Measurements from ENCODE around the gene CFAP77.
A peak's percentile ranks its signal among the peaks of the same experiment; 100 is the strongest.

Gene CFAP77

GRCh38 chr9:132407196-132407595, 2.8 kb upstream of the CFAP77 start:
- DNase-seq (ENCODE audit: extremely low read depth in 1 of 2, low read depth in 1 of 2), result no peak

- DNase-seq (ENCODE audit: extremely low read depth in 1 of 2, low read depth in 1 of 2), result no peak
These were observed 1.5 kb upstream of the CFAP77 start for GRCh38 chr9:132408521-132408920.

GRCh38 chr9:132410642-132411041, 631 bp downstream of the CFAP77 start:
- no peak for DNase-seq (ENCODE audit: extremely low read depth in 1 of 2, low read depth in 1 of 2)

GRCh38 chr9:132411091-132411508, 1.1 kb downstream of the CFAP77 start:
- peak; percentile 39 for DNase-seq (ENCODE audit: extremely low read depth in 1 of 2, low read depth in 1 of 2)

- DNase-seq (ENCODE audit: extremely low read depth in 1 of 2, low read depth in 1 of 2), result no peak
These were observed 2.1 kb downstream of the CFAP77 start for GRCh38 chr9:132412089-132412488.

- no peak for DNase-seq (ENCODE audit: extremely low read depth in 1 of 2, low read depth in 1 of 2)
These were observed 3.9 kb downstream of the CFAP77 start for GRCh38 chr9:132413926-132414325.

- DNase-seq (ENCODE audit: extremely low read depth in 1 of 2, low read depth in 1 of 2), result no peak
These were observed 4.7 kb downstream of the CFAP77 start for GRCh38 chr9:132414731-132415130.

GRCh38 chr9:132415181-132415580, 5.2 kb downstream of the CFAP77 start:
- DNase-seq (ENCODE audit: extremely low read depth in 1 of 2, low read depth in 1 of 2), result no peak

GRCh38 chr9:132418726-132419363, 8.8 kb downstream of the CFAP77 start:
- no peak for DNase-seq (ENCODE audit: extremely low read depth in 1 of 2, low read depth in 1 of 2)

GRCh38 chr9:132422574-132422973, 12.6 kb downstream of the CFAP77 start:
- DNase-seq (ENCODE audit: extremely low read depth in 1 of 2, low read depth in 1 of 2), result no peak

- DNase-seq (ENCODE audit: extremely low read depth in 1 of 2, low read depth in 1 of 2), result no peak
These were observed 13.5 kb downstream of the CFAP77 start for GRCh38 chr9:132423503-132423902.

- no peak for DNase-seq (ENCODE audit: extremely low read depth in 1 of 2, low read depth in 1 of 2)
These were observed 15.1 kb downstream of the CFAP77 start for GRCh38 chr9:132424857-132425674.

- no peak for DNase-seq (ENCODE audit: extremely low read depth in 1 of 2, low read depth in 1 of 2)
These were observed 15.7 kb downstream of the CFAP77 start for GRCh38 chr9:132425675-132426062.

- DNase-seq (ENCODE audit: extremely low read depth in 1 of 2, low read depth in 1 of 2), result no peak
These were observed 16.8 kb downstream of the CFAP77 start for GRCh38 chr9:132426639-132427414.

- no peak for DNase-seq (ENCODE audit: extremely low read depth in 1 of 2, low read depth in 1 of 2)
These were observed 21.0 kb downstream of the CFAP77 start for GRCh38 chr9:132430998-132431397.

- no peak for DNase-seq (ENCODE audit: extremely low read depth in 1 of 2, low read depth in 1 of 2)
These were observed 24.9 kb downstream of the CFAP77 start for GRCh38 chr9:132434881-132435280.

GRCh38 chr9:132439153-132439552, 29.1 kb downstream of the CFAP77 start:
- DNase-seq (ENCODE audit: extremely low read depth in 1 of 2, low read depth in 1 of 2), result no peak

GRCh38 chr9:132440735-132441134, 30.7 kb downstream of the CFAP77 start:
- DNase-seq (ENCODE audit: extremely low read depth in 1 of 2, low read depth in 1 of 2), result no peak

- no peak for DNase-seq (ENCODE audit: extremely low read depth in 1 of 2, low read depth in 1 of 2)
These were observed 31.4 kb downstream of the CFAP77 start for GRCh38 chr9:132441404-132441803.

GRCh38 chr9:132443951-132444607, 34.1 kb downstream of the CFAP77 start:
- DNase-seq (ENCODE audit: extremely low read depth in 1 of 2, low read depth in 1 of 2), result no peak

GRCh38 chr9:132446887-132447286, 36.9 kb downstream of the CFAP77 start:
- DNase-seq (ENCODE audit: extremely low read depth in 1 of 2, low read depth in 1 of 2), result no peak
